Measurements from ENCODE around the gene NEMP1.

NEMP1 gene

GRCh38 chr12:57069523-57069922, 9.1 kb downstream of the NEMP1 start:
- Histone ChIP-seq H3K36me3 (peaks cover 59% of the 10 kb centered on the region), H3K27ac (no peak overlapping the region), H3K4me3 (ENCODE audit: low read depth, low read length) (no peak overlapping the region), H3K27me3 (ENCODE audit: insufficient read depth, low read depth, severe bottlenecking) (no peaks in the 10 kb centered on the region), H3K9me3 (ENCODE audit: severe bottlenecking) (no peaks in the 10 kb centered on the region)
- peak; percentile 54 for DNase-seq
- TF ChIP-seq CTCF (IDR thresholded peaks at IDR 0.05; ENCODE audit: low read depth, low read length), result peak; percentile 84

- Histone ChIP-seq H3K27ac (no peak overlapping the region), H3K9me3 (ENCODE audit: severe bottlenecking) (no peaks in the 10 kb centered on the region), H3K27me3 (ENCODE audit: insufficient read depth, low read depth, severe bottlenecking) (no peaks in the 10 kb centered on the region), H3K4me3 (ENCODE audit: low read depth, low read length) (no peak overlapping the region), H3K36me3 (peaks cover 66% of the 10 kb centered on the region)
- no peak for DNase-seq
- no peak for TF ChIP-seq CTCF (IDR thresholded peaks at IDR 0.05; ENCODE audit: low read depth, low read length)
Measured at GRCh38 chr12:57066245-57066644, 12.3 kb downstream of the NEMP1 start.

DNA sequence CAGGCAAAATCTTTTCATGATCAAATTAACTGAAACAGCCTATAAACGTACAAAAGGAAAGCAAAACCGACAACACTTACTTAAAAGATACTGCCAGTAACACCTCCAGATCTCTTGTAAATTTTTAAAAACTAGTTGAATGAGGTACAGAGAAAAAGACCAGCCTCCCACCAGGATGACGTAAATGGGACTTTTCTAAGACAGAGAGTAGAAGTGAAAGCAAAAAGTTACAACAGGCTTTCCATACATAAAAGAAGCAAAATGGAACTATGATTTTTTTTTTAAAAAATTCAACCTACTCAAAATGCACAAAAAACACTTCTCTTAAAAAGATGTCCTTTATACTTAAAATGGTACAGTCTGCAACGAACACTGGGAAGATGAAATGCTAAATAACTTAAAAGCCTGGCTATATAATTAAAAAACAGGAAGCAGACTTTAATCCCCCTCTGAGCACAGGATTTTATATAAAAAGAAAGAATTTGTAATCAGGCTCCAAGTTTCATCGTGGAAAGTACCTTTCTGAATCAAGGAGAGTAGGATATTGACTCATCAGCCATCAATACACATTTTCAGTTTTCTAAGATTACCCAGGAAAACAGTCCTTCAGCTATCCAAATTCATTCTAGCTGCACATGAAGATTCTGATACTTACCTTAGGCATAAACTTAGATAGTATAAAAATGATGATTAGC, 14.5 kb downstream of the NEMP1 start:
- TF ChIP-seq CTCF (IDR thresholded peaks at IDR 0.05; ENCODE audit: low read depth, low read length), result no peak
- no peak overlapping the region for H3K4me3 ChIP-seq (ENCODE audit: low read depth, low read length)
- no peaks in the 10 kb centered on the region for H3K27me3 ChIP-seq (ENCODE audit: insufficient read depth, low read depth, severe bottlenecking)
- no peak overlapping the region for H3K27ac ChIP-seq
- DNase-seq, result no peak
- H3K36me3 ChIP-seq, result peaks cover 71% of the 10 kb centered on the region
- H3K9me3 ChIP-seq (ENCODE audit: severe bottlenecking), result no peaks in the 10 kb centered on the region

GRCh38 chr12:57058454-57058853, 20.1 kb downstream of the NEMP1 start:
- H3K9me3 ChIP-seq (ENCODE audit: severe bottlenecking), result no peaks in the 10 kb centered on the region
- H3K27ac ChIP-seq, result no peak overlapping the region
- H3K36me3 ChIP-seq, result peaks cover 61% of the 10 kb centered on the region
- DNase-seq, result no peak
- no peak overlapping the region for H3K4me3 ChIP-seq (ENCODE audit: low read depth, low read length)
- TF ChIP-seq CTCF (IDR thresholded peaks at IDR 0.05; ENCODE audit: low read depth, low read length), result no peak
- no peaks in the 10 kb centered on the region for H3K27me3 ChIP-seq (ENCODE audit: insufficient read depth, low read depth, severe bottlenecking)

DNA sequence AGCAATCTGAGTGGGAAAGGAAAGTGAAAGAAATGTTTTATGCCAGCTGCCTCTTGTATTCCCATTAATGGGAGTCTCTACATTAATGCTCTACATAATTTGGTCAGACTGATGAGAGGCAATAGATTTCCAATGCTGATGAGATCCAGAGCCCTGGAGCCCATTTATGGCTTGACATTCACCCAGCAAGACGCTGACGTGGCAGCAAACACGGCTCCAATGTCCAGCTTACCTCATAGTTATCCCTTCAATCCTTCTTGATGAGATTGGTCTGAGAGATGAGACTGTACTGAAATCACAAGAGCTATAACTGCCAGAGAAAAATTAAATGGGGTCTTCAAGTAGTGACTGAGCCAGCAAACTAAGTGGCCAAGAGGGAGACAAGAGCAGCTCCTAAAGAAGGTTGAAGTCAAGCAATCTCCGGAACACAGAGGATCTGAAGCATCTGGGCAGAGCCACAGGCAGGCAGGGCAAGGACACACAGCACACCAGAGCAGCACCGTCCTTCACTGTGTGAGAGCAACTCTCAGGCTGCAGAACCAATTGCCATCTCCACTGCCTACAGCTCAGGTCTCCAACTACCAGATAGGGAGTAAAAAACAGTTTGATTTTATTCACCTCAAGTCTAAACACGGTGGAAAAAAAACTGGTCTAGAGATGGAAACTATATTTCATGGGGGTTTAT, 21.4 kb downstream of the NEMP1 start:
- TF ChIP-seq CTCF (IDR thresholded peaks at IDR 0.05; ENCODE audit: low read depth, low read length), result no peak
- Histone ChIP-seq H3K36me3 (peaks cover 51% of the 10 kb centered on the region), H3K27ac (no peak overlapping the region), H3K27me3 (ENCODE audit: insufficient read depth, low read depth, severe bottlenecking) (no peaks in the 10 kb centered on the region), H3K9me3 (ENCODE audit: severe bottlenecking) (no peaks in the 10 kb centered on the region), H3K4me3 (ENCODE audit: low read depth, low read length) (no peak overlapping the region)
- no peak for DNase-seq

Measured in WERI-Rb-1 (cell line).